Measurements from ENCODE around the gene TRIM46. TPM values are rescaled to one million over a fixed set of nuclear protein-coding genes. Genes with fewer than 3 reads are reported as not detected.

TRIM46 gene
- total and polyA plus RNA-seq, 9 donors, result 0.22 to 0.81 (median 0.53) TPM

GRCh38 chr1:155196103-155196892, 22.6 kb downstream of the TRIM46 start:
- no peak for DNase-seq
- no peaks in the 10 kb centered on the region for H3K9me3 ChIP-seq (replicated peaks; ENCODE audit: control insufficient read depth, low read depth, low read length)
- peak overlapping the region; percentile 51 for H3K27ac ChIP-seq (ENCODE audit: low read length)
- H3K4me1 ChIP-seq (ENCODE audit: control insufficient read depth, insufficient read depth, low read length), result peaks cover 23% of the 10 kb centered on the region
- 20% methylated on average over 1 of the region's 6 CpGs for WGBS (ENCODE audit: insufficient coverage)
- peaks cover 49% of the 10 kb centered on the region for H3K36me3 ChIP-seq (ENCODE audit: control insufficient read depth, insufficient read depth, low read length)
- no peak overlapping the region for H3K4me3 ChIP-seq (ENCODE audit: low read length)
- H3K27me3 ChIP-seq (ENCODE audit: control insufficient read depth, insufficient read depth, low read length), result no peaks in the 10 kb centered on the region

- DNase-seq, result no peak
- no peaks in the 10 kb centered on the region for H3K27me3 ChIP-seq (ENCODE audit: control insufficient read depth, insufficient read depth, low read length)
- H3K36me3 ChIP-seq (ENCODE audit: control insufficient read depth, insufficient read depth, low read length), result peaks cover 57% of the 10 kb centered on the region
- H3K27ac ChIP-seq (ENCODE audit: low read length), result no peak overlapping the region
- 87% methylated on average over 19 of the region's 20 CpGs for WGBS (ENCODE audit: insufficient coverage)
- H3K4me1 ChIP-seq (ENCODE audit: control insufficient read depth, insufficient read depth, low read length), result peaks cover 23% of the 10 kb centered on the region
- no peak overlapping the region for H3K4me3 ChIP-seq (ENCODE audit: low read length)
- H3K9me3 ChIP-seq (replicated peaks; ENCODE audit: control insufficient read depth, low read depth, low read length), result no peaks in the 10 kb centered on the region
These were observed 23.4 kb downstream of the TRIM46 start for GRCh38 chr1:155196893-155197638.

- peaks cover 66% of the 10 kb centered on the region for H3K36me3 ChIP-seq (ENCODE audit: control insufficient read depth, insufficient read depth, low read length)
- no peaks in the 10 kb centered on the region for H3K27me3 ChIP-seq (ENCODE audit: control insufficient read depth, insufficient read depth, low read length)
- no peaks in the 10 kb centered on the region for H3K9me3 ChIP-seq (replicated peaks; ENCODE audit: control insufficient read depth, low read depth, low read length)
- H3K27ac ChIP-seq (ENCODE audit: low read length), result no peak overlapping the region
- H3K4me1 ChIP-seq (ENCODE audit: control insufficient read depth, insufficient read depth, low read length), result peaks cover 21% of the 10 kb centered on the region
- WGBS (ENCODE audit: insufficient coverage), result 93% methylated on average over 9 of the region's 15 CpGs
- DNase-seq, result no peak
- no peak overlapping the region for H3K4me3 ChIP-seq (ENCODE audit: low read length)
These were observed 24.4 kb downstream of the TRIM46 start for GRCh38 chr1:155197901-155198546.

GRCh38 chr1:155198547-155198906, 24.9 kb downstream of the TRIM46 start:
- Histone ChIP-seq H3K4me1 (ENCODE audit: control insufficient read depth, insufficient read depth, low read length) (peaks cover 16% of the 10 kb centered on the region), H3K9me3 (replicated peaks; ENCODE audit: control insufficient read depth, low read depth, low read length) (no peaks in the 10 kb centered on the region), H3K4me3 (ENCODE audit: low read length) (no peak overlapping the region), H3K36me3 (ENCODE audit: control insufficient read depth, insufficient read depth, low read length) (peaks cover 71% of the 10 kb centered on the region), H3K27me3 (ENCODE audit: control insufficient read depth, insufficient read depth, low read length) (no peaks in the 10 kb centered on the region), H3K27ac (ENCODE audit: low read length) (no peak overlapping the region)
- WGBS (ENCODE audit: insufficient coverage), result 100% methylated on average over 2 of the region's 3 CpGs
- DNase-seq, result no peak

- Histone ChIP-seq H3K4me1 (ENCODE audit: control insufficient read depth, insufficient read depth, low read length) (peaks cover 6% of the 10 kb centered on the region), H3K27ac (ENCODE audit: low read length) (no peak overlapping the region), H3K9me3 (replicated peaks; ENCODE audit: control insufficient read depth, low read depth, low read length) (no peaks in the 10 kb centered on the region), H3K27me3 (ENCODE audit: control insufficient read depth, insufficient read depth, low read length) (no peaks in the 10 kb centered on the region), H3K36me3 (ENCODE audit: control insufficient read depth, insufficient read depth, low read length) (peaks cover 84% of the 10 kb centered on the region), H3K4me3 (ENCODE audit: low read length) (no peak overlapping the region)
- 88% methylated on average over 2 of the region's 4 CpGs for WGBS (ENCODE audit: insufficient coverage)
- DNase-seq, result no peak
These were observed 26.1 kb downstream of the TRIM46 start for GRCh38 chr1:155199792-155200191.

- DNase-seq, result no peak
- 84% methylated on average over 3 of the region's 5 CpGs for WGBS (ENCODE audit: insufficient coverage)
These were observed 27.3 kb downstream of the TRIM46 start for GRCh38 chr1:155200920-155201319.

GRCh38 chr1:155202198-155202597, 28.5 kb downstream of the TRIM46 start:
- Histone ChIP-seq H3K4me1 (ENCODE audit: control insufficient read depth, insufficient read depth, low read length) (peaks cover 14% of the 10 kb centered on the region), H3K4me3 (ENCODE audit: low read length) (no peak overlapping the region), H3K27ac (ENCODE audit: low read length) (no peak overlapping the region), H3K36me3 (ENCODE audit: control insufficient read depth, insufficient read depth, low read length) (peaks cover 80% of the 10 kb centered on the region), H3K9me3 (replicated peaks; ENCODE audit: control insufficient read depth, low read depth, low read length) (no peaks in the 10 kb centered on the region), H3K27me3 (ENCODE audit: control insufficient read depth, insufficient read depth, low read length) (no peaks in the 10 kb centered on the region)
- 91% methylated on average over 7 of the region's 7 CpGs for WGBS (ENCODE audit: insufficient coverage)
- no peak for DNase-seq

More at GRCh38 chr1:155200920-155201319, 27.3 kb downstream of the TRIM46 start:
- no peaks in the 10 kb centered on the region for H3K9me3 ChIP-seq (replicated peaks; ENCODE audit: control insufficient read depth, low read depth, low read length)
- peaks cover 1% of the 10 kb centered on the region for H3K4me1 ChIP-seq (ENCODE audit: control insufficient read depth, insufficient read depth, low read length)
- no peaks in the 10 kb centered on the region for H3K27me3 ChIP-seq (ENCODE audit: control insufficient read depth, insufficient read depth, low read length)
- no peak overlapping the region for H3K27ac ChIP-seq (ENCODE audit: low read length)
- H3K36me3 ChIP-seq (ENCODE audit: control insufficient read depth, insufficient read depth, low read length), result peaks cover 90% of the 10 kb centered on the region
- no peak overlapping the region for H3K4me3 ChIP-seq (ENCODE audit: low read length)

- Histone ChIP-seq H3K4me1 (ENCODE audit: control insufficient read depth, insufficient read depth, low read length) (peaks cover 21% of the 10 kb centered on the region), H3K27me3 (ENCODE audit: control insufficient read depth, insufficient read depth, low read length) (no peaks in the 10 kb centered on the region), H3K36me3 (ENCODE audit: control insufficient read depth, insufficient read depth, low read length) (peaks cover 73% of the 10 kb centered on the region), H3K27ac (ENCODE audit: low read length) (no peak overlapping the region), H3K9me3 (replicated peaks; ENCODE audit: control insufficient read depth, low read depth, low read length) (no peaks in the 10 kb centered on the region), H3K4me3 (ENCODE audit: low read length) (no peak overlapping the region)
- WGBS (ENCODE audit: insufficient coverage), result 85% methylated on average over 10 of the region's 19 CpGs
- no peak for DNase-seq
These were observed 29.3 kb downstream of the TRIM46 start for GRCh38 chr1:155202731-155203515.

- DNase-seq, result no peak
- Histone ChIP-seq H3K4me3 (ENCODE audit: low read length) (no peak overlapping the region), H3K27ac (ENCODE audit: low read length) (no peak overlapping the region), H3K27me3 (ENCODE audit: control insufficient read depth, insufficient read depth, low read length) (no peaks in the 10 kb centered on the region), H3K4me1 (ENCODE audit: control insufficient read depth, insufficient read depth, low read length) (peaks cover 31% of the 10 kb centered on the region), H3K36me3 (ENCODE audit: control insufficient read depth, insufficient read depth, low read length) (peaks cover 57% of the 10 kb centered on the region), H3K9me3 (replicated peaks; ENCODE audit: control insufficient read depth, low read depth, low read length) (no peaks in the 10 kb centered on the region)
- WGBS (ENCODE audit: insufficient coverage), result 92% methylated on average over 8 of the region's 14 CpGs
These were observed 31.4 kb downstream of the TRIM46 start for GRCh38 chr1:155205035-155205434.

Data from muscle of leg (tissue), 11 donors.